Measurements from ENCODE around the gene FAHD2A. TPM values are rescaled to one million over a fixed set of nuclear protein-coding genes. Genes with fewer than 3 reads are reported as not detected.

The FAHD2A gene
- 27.9 TPM for total RNA-seq

GRCh38 chr2:95402370-95403203 is at the start of gene FAHD2A:
Gene FAHD2A, plus strand, starts transcription at chr2:95402708. Its CDS starts 2,851 bp downstream, at chr2:95405559.

Other genes with a start within 250 kb of the FAHD2A start
- gene ZNF514, start 242.9 kb upstream of the FAHD2A start, total RNA-seq: 38.0 TPM
- 11.3 TPM for gene ZNF2, start 236.9 kb upstream of the FAHD2A start, total RNA-seq
- gene ZNF892, start 195.2 kb upstream of the FAHD2A start, total RNA-seq: 27.9 TPM
- 5.7 TPM for gene PROM2, start 128.3 kb upstream of the FAHD2A start, total RNA-seq
- gene KCNIP3, start 105.4 kb upstream of the FAHD2A start, total RNA-seq: 11.3 TPM
- not detected for gene TRIM43B, start 82.0 kb downstream of the FAHD2A start, total RNA-seq
- gene TRIM43, start 189.3 kb downstream of the FAHD2A start, total RNA-seq: not detected

All from camera-type eye (tissue), 1 donor.